ENCODE data around the gene OSBPL2. TPM values are rescaled to one million over a fixed set of nuclear protein-coding genes. Genes with fewer than 3 reads are reported as not detected.

The OSBPL2 gene
- total RNA-seq, 1 experiment from 2014 or later: 26.3 TPM

DNA sequence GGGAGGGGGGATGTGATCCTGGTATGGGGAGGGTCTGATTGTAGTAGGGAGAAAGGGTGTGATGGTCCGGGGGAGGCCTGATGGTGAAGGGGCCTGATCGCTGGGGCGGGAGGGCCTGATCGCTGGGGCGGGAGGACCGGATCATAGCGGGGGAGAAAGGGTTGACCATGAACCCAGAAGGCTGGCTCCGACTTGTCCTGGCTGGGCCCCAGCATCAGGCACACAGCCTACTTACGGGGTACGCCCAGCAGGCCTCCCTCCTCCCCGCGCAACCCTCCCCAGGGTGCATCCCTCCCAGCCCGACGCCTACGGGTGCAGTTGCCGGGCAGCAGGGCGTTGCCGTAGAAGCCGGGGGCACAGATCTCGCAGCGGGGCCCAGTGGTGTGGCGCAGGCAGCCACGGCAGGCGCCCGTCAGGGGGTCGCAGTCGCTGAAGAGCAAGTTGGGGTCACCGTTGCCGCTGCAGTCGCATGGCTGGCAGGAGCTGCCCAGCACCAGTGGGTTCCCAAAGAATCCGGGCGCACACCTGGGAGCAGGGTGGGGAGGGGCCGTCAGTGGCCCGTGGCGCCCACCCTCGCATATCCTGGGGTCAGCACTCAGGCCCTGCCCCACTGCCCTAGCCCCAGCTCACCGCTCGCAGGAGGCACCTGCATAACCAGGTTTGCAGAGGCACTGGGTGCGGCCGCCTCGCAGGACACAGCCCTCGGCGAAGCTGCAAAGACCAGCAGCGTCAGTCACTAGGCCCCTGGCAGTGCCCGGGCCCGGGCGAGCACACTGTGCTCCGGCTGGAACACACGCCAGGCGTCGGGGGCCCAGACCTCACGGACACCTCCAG, 85.0 kb downstream of the OSBPL2 start:
- no TSS peak for BruUV-seq (replicated peaks)
- no peak for DNase-seq (ENCODE audit: low spot score)
- CTCF ChIA-PET: no interaction called here
- intact Hi-C loops (cut with micrococcal nuclease; ENCODE audit: unreplicated experiment): no loop called here
- Histone ChIP-seq H3K4me3 (ENCODE audit: low read depth, low read length, poor library complexity, severe bottlenecking) (no peak overlapping the region), H3K27me3 (replicated peaks; ENCODE audit: insufficient read depth, low read depth, low read length, poor library complexity) (no peaks in the 10 kb centered on the region), H3K4me1 (ENCODE audit: insufficient read depth, low read length, poor library complexity, severe bottlenecking) (no peaks in the 10 kb centered on the region), H3K36me3 (ENCODE audit: insufficient read depth, low read length, poor library complexity, severe bottlenecking) (no peaks in the 10 kb centered on the region), H3K27ac (ENCODE audit: low read depth, low read length, poor library complexity, severe bottlenecking) (no peak overlapping the region), H3K9me3 (ENCODE audit: low read depth, low read length, poor library complexity, severe bottlenecking) (no peaks in the 10 kb centered on the region)
- TF ChIP-seq EZH2 (IDR thresholded peaks at IDR 0.05; ENCODE audit: borderline replicate concordance, low read depth, low read length, poor library complexity, severe bottlenecking): no peak
- TF ChIP-seq, protein P1, sequence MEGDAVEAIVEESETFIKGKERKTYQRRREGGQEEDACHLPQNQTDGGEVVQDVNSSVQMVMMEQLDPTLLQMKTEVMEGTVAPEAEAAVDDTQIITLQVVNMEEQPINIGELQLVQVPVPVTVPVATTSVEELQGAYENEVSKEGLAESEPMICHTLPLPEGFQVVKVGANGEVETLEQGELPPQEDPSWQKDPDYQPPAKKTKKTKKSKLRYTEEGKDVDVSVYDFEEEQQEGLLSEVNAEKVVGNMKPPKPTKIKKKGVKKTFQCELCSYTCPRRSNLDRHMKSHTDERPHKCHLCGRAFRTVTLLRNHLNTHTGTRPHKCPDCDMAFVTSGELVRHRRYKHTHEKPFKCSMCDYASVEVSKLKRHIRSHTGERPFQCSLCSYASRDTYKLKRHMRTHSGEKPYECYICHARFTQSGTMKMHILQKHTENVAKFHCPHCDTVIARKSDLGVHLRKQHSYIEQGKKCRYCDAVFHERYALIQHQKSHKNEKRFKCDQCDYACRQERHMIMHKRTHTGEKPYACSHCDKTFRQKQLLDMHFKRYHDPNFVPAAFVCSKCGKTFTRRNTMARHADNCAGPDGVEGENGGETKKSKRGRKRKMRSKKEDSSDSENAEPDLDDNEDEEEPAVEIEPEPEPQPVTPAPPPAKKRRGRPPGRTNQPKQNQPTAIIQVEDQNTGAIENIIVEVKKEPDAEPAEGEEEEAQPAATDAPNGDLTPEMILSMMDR (conservative IDR thresholded peaks at IDR 0.05; ENCODE audit: low read depth, low read length): no peak
- POLR2A ChIA-PET (ENCODE audit: low non-redundant PET): no interaction called here

DNA sequence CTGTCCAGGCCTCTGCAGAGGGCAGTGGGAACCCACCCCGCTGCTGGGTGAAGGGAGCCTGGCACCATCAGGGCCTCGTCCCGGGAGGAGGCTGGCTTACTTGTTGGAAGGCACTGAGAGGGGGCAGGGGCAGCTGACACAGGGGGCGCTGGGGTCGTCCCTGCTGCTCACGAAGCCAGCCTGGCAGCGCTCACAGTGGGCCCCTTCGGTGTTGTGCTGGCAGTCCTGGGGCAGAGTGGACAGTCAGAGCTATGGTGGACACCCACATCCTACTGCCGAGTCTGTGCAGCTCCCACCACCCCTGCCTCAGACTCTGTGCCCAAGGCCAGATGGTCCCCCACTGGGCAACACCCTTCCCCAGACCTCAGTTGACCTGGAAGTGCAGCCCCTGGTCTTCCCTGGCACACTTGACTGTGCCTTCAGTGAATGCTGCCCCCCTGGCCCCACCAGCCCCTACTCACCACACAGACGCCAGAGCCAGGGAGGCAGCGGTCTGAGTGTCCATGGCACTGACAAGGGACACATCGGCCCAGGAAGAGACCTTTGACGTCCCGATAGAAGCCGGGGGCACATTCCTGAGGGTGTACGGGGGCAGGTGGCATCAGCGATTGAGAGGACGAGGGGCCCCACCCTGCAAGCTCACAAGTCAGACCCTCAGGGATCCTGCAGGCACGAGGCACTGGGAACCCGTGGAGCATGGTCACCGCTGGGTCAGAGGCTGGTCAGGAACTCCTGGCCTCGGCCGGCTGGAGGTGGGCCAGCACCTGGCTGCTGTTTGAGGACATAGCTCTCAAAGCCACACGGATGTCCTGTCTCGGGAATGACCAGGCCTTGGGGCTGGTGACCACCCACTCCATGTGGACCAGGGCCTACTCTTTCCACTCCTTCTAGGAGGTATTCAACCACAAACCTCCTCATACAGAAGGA, 85.9 kb downstream of the OSBPL2 start:
- POLR2A ChIA-PET (ENCODE audit: low non-redundant PET): no interaction called here
- no TSS peak for BruUV-seq (replicated peaks)

DNA sequence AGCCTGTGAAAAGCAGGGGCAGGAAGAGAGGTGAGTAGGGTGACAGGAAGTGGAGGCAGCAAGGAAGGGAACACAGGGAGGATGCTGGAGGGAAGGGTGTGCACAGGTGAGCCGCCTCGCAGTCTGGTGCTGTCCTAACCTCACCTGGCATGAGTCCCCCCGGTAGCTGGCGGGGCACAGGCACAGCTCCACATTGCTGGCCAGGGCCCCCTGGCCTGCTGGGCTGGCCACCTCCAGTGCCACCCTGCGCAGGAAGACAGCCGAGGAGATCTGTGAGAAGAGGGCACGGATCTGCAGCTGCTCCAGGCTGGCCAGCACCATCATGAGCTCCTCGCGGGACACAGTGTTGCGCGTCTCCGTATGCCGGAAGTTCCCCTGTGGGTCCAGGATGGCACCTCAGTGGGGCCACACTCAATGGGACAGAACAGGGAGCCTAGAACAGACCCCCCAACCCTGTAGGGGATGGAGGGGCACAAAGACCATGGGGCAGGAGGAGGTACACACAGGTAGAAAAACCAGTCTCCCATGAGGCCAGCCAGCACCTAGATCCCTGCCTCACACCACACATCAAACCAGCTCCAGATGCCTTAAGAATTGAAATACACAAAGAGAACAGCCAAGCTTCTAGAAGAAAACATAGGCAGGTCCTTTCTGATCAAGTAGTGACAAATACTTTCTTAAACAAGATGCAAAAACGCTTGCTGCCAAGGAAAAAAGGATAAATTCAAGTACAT, 87.0 kb downstream of the OSBPL2 start:
- CTCF ChIA-PET: no interaction called here

More for the DNA sequence above, 85.9 kb downstream of the OSBPL2 start:
- no peaks in the 10 kb centered on the region for H3K36me3 ChIP-seq (ENCODE audit: insufficient read depth, low read length, poor library complexity, severe bottlenecking)
- H3K9me3 ChIP-seq (ENCODE audit: low read depth, low read length, poor library complexity, severe bottlenecking): no peaks in the 10 kb centered on the region
- no peak overlapping the region for H3K27ac ChIP-seq (ENCODE audit: low read depth, low read length, poor library complexity, severe bottlenecking)
- no peak for TF ChIP-seq EZH2 (IDR thresholded peaks at IDR 0.05; ENCODE audit: borderline replicate concordance, low read depth, low read length, poor library complexity, severe bottlenecking)
- TF ChIP-seq, protein P1 (conservative IDR thresholded peaks at IDR 0.05; ENCODE audit: low read depth, low read length): no peak
- no peak overlapping the region for H3K4me3 ChIP-seq (ENCODE audit: low read depth, low read length, poor library complexity, severe bottlenecking)
- intact Hi-C loops (cut with micrococcal nuclease; ENCODE audit: unreplicated experiment): no loop called here
- no peaks in the 10 kb centered on the region for H3K4me1 ChIP-seq (ENCODE audit: insufficient read depth, low read length, poor library complexity, severe bottlenecking)
- DNase-seq (ENCODE audit: low spot score): no peak
- CTCF ChIA-PET: no interaction called here
- no peaks in the 10 kb centered on the region for H3K27me3 ChIP-seq (replicated peaks; ENCODE audit: insufficient read depth, low read depth, low read length, poor library complexity)

More for the DNA sequence above, 87.0 kb downstream of the OSBPL2 start:
- intact Hi-C loops (cut with micrococcal nuclease; ENCODE audit: unreplicated experiment): no loop called here
- TF ChIP-seq EZH2 (IDR thresholded peaks at IDR 0.05; ENCODE audit: borderline replicate concordance, low read depth, low read length, poor library complexity, severe bottlenecking): no peak
- TF ChIP-seq, protein P1 (conservative IDR thresholded peaks at IDR 0.05; ENCODE audit: low read depth, low read length): no peak
- BruUV-seq (replicated peaks): no TSS peak
- DNase-seq (ENCODE audit: low spot score): no peak
- Histone ChIP-seq H3K4me3 (ENCODE audit: low read depth, low read length, poor library complexity, severe bottlenecking) (no peak overlapping the region), H3K27ac (ENCODE audit: low read depth, low read length, poor library complexity, severe bottlenecking) (no peak overlapping the region), H3K36me3 (ENCODE audit: insufficient read depth, low read length, poor library complexity, severe bottlenecking) (no peaks in the 10 kb centered on the region), H3K27me3 (replicated peaks; ENCODE audit: insufficient read depth, low read depth, low read length, poor library complexity) (no peaks in the 10 kb centered on the region), H3K4me1 (ENCODE audit: insufficient read depth, low read length, poor library complexity, severe bottlenecking) (no peaks in the 10 kb centered on the region), H3K9me3 (ENCODE audit: low read depth, low read length, poor library complexity, severe bottlenecking) (no peaks in the 10 kb centered on the region)
- POLR2A ChIA-PET (ENCODE audit: low non-redundant PET): no interaction called here
